GM12873 (cell line): Measurements from ENCODE around the gene DUS1L.

Experiments used
- CTCF ChIP-seq: IDR thresholded peaks from 2 replicates; pipeline ENCODE4 v1.5.1; 2012; ENCODE audit warnings: low read depth, mild to moderate bottlenecking, moderate library complexity, low read length, control low read depth; ENCODE audit not compliant: insufficient read depth; ENCODE audit errors: missing control alignments

Gene DUS1L

GRCh38 chr17:82080789-82081464, 15.3 kb upstream of the DUS1L start:
- TF ChIP-seq CTCF = no peak

GRCh38 chr17:82080048-82080788, 14.6 kb upstream of the DUS1L start:
- no peak for TF ChIP-seq CTCF

- TF ChIP-seq CTCF = no peak
Observed at GRCh38 chr17:82079001-82079677, 13.5 kb upstream of the DUS1L start.

GRCh38 chr17:82078433-82078832, 12.8 kb upstream of the DUS1L start:
- no peak for TF ChIP-seq CTCF

- no peak for TF ChIP-seq CTCF
Observed at GRCh38 chr17:82077617-82078358, 12.2 kb upstream of the DUS1L start.

GRCh38 chr17:82076785-82077591, 11.4 kb upstream of the DUS1L start:
- TF ChIP-seq CTCF = no peak
